GM21737 (cell line): ENCODE data around the gene CCT8L2.
"Not testable (repeated sequence)": the region's sequence is repeated elsewhere in the genome, so short reads cannot be mapped to it uniquely, and the experiment has no call there.

Source experiments
- ATAC-seq: cut with Tn5 transposase; IDR thresholded peaks from one replicate; pipeline ENCODE4 v1.9.1; 2021; ENCODE audit warnings: mild to moderate bottlenecking, moderate library complexity; ENCODE audit not compliant: unreplicated experiment

The CCT8L2 gene

GRCh38 chr22:16595251-16595650 is 2.6 kb upstream of the CCT8L2 start:
- ATAC-seq = not testable (repeated sequence)

GRCh38 chr22:16594026-16594425 is 1.4 kb upstream of the CCT8L2 start:
- ATAC-seq = no peak

- ATAC-seq = not testable (repeated sequence)
Observed at GRCh38 chr22:16592231-16592630, 379 bp downstream of the CCT8L2 start.

- not testable (repeated sequence) for ATAC-seq
Observed at GRCh38 chr22:16591136-16591535, 1.5 kb downstream of the CCT8L2 start.

- ATAC-seq = no peak
Observed at GRCh38 chr22:16586991-16587390, 5.6 kb downstream of the CCT8L2 start.

GRCh38 chr22:16586170-16586569 is 6.4 kb downstream of the CCT8L2 start:
- no peak for ATAC-seq

- not testable (repeated sequence) for ATAC-seq
Observed at GRCh38 chr22:16580872-16581271, 11.7 kb downstream of the CCT8L2 start.

GRCh38 chr22:16569240-16569834 is 23.3 kb downstream of the CCT8L2 start:
- not testable (repeated sequence) for ATAC-seq

- ATAC-seq = no peak
Observed at GRCh38 chr22:16568425-16568758, 24.2 kb downstream of the CCT8L2 start.

- ATAC-seq = not testable (repeated sequence)
Observed at GRCh38 chr22:16567617-16568424, 24.8 kb downstream of the CCT8L2 start.

- not testable (repeated sequence) for ATAC-seq
Observed at GRCh38 chr22:16566421-16567151, 26.0 kb downstream of the CCT8L2 start.

- not testable (repeated sequence) for ATAC-seq
Observed at GRCh38 chr22:16565585-16566420, 26.8 kb downstream of the CCT8L2 start.

GRCh38 chr22:16564837-16565584 is 27.6 kb downstream of the CCT8L2 start:
- not testable (repeated sequence) for ATAC-seq

- no peak for ATAC-seq
Observed at GRCh38 chr22:16563555-16564520, 28.8 kb downstream of the CCT8L2 start.

GRCh38 chr22:16562711-16563554 is 29.7 kb downstream of the CCT8L2 start:
- ATAC-seq = no peak

GRCh38 chr22:16561093-16561658 is 31.4 kb downstream of the CCT8L2 start:
- ATAC-seq = not testable (repeated sequence)

- ATAC-seq = not testable (repeated sequence)
Observed at GRCh38 chr22:16560651-16561050, 32.0 kb downstream of the CCT8L2 start.

GRCh38 chr22:16559996-16560395 is 32.6 kb downstream of the CCT8L2 start:
- ATAC-seq = not testable (repeated sequence)
